Nephron (organoid): ENCODE measurements around the gene CYTH1.

Source experiments
- H3K27ac Mint-ChIP-seq, 3 experiments: 2 replicates each; pipeline ENCODE4 v1.8.0; 2020; ENCODE audit warnings: mixed read lengths in 3 of 3, mild to moderate bottlenecking in 2 of 3, moderate library complexity in 1 of 3
- H3K27me3 Mint-ChIP-seq: 2 replicates; pipeline ENCODE4 v1.8.0; 2021; ENCODE audit warnings: low read depth, mild to moderate bottlenecking, moderate library complexity, mixed read lengths
- H3K36me3 Mint-ChIP-seq: 2 replicates; pipeline ENCODE4 v1.8.0; 2020; ENCODE audit warnings: low read depth, mixed read lengths
- H3K4me1 Mint-ChIP-seq: 2 replicates; pipeline ENCODE4 v1.8.0; 2020; ENCODE audit warnings: mixed read lengths
- H3K4me3 Mint-ChIP-seq, 3 experiments: 2 replicates each; pipeline ENCODE4 v1.8.0; 2020; ENCODE audit warnings: mild to moderate bottlenecking in 3 of 3, mixed read lengths in 3 of 3, moderate library complexity in 2 of 3
- H3K9me3 Mint-ChIP-seq: 2 replicates; pipeline ENCODE4 v1.8.0; 2020; ENCODE audit warnings: mixed read lengths
- TF ChIP-seq, protein P1 (sequence below), 3 experiments: fragments of 200-600 bp; sonication (generic); IDR thresholded peaks; one replicate each; pipeline ENCODE4 v1.5.0; 2021; ENCODE audit warnings: antibody characterized with exemption in 3 of 3; ENCODE audit not compliant: unreplicated experiment in 3 of 3

The CYTH1 gene

DNA sequence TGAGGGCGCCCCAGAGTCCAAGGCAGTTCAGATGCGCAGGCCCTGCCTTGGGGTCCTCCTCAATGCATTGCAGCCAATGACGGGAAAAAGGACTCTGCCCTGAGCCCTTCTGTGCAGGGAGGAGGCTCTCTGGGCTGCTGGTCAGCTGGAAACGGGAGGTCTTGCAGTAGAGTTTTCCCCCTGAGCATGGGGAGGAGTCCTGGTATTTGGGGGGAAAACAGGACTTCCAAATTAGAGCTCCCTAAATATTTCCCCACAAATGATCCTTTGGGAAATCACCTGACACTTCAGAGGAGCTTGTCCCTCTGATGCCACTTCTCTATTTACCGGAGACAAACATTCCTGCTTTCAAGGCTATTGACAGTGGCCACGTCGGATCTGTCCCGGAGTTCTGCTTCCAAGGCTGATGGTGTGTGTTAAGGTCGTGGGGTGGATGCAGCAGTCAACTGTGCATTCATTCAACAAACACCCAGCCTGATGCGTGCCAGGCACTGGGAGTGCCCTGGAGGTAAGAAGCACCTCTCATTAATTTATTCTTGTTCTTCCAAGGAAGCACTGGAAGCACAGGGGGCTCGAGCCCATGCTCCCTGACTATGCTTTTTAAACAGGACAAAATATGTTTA lies 131.9 kb downstream of the CYTH1 start:
- no peak overlapping the region for H3K4me3 Mint-ChIP-seq
- no peaks in the 10 kb centered on the region for H3K4me1 Mint-ChIP-seq
- TF ChIP-seq, protein P1, sequence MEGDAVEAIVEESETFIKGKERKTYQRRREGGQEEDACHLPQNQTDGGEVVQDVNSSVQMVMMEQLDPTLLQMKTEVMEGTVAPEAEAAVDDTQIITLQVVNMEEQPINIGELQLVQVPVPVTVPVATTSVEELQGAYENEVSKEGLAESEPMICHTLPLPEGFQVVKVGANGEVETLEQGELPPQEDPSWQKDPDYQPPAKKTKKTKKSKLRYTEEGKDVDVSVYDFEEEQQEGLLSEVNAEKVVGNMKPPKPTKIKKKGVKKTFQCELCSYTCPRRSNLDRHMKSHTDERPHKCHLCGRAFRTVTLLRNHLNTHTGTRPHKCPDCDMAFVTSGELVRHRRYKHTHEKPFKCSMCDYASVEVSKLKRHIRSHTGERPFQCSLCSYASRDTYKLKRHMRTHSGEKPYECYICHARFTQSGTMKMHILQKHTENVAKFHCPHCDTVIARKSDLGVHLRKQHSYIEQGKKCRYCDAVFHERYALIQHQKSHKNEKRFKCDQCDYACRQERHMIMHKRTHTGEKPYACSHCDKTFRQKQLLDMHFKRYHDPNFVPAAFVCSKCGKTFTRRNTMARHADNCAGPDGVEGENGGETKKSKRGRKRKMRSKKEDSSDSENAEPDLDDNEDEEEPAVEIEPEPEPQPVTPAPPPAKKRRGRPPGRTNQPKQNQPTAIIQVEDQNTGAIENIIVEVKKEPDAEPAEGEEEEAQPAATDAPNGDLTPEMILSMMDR (IDR thresholded peaks at IDR 0.05; ENCODE audit: unreplicated experiment in 3 of 3) = no peak
- peaks cover 3% of the 10 kb centered on the region for H3K9me3 Mint-ChIP-seq
- H3K27me3 Mint-ChIP-seq = no peaks in the 10 kb centered on the region
- H3K27ac Mint-ChIP-seq = no peak overlapping the region
- no peaks in the 10 kb centered on the region for H3K36me3 Mint-ChIP-seq

DNA sequence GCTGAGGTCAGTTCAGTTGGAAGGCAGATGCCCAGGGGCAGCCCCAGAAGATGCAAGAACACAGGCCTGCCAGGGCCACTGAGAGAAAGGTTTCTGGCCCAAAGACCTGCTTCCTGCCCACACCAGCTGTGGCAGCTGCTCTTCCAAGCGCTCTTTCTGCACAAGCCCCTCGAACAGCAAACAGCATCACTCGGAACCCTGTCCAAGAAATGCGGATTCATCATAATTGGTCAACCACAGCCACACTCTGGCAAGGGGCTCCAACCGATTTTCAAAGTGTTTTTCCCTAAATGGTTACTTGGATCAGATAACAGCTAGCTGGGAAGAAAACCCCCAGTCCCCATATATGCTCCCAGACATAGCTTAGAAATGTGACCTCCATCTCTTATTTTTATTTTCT lies 133.8 kb downstream of the CYTH1 start:
- Mint-ChIP-seq H3K27ac (no peak overlapping the region), H3K36me3 (no peaks in the 10 kb centered on the region), H3K9me3 (peaks cover 3% of the 10 kb centered on the region), H3K4me1 (no peaks in the 10 kb centered on the region), H3K27me3 (no peaks in the 10 kb centered on the region), H3K4me3 (no peak overlapping the region)
- TF ChIP-seq, protein P1 (IDR thresholded peaks at IDR 0.05; ENCODE audit: unreplicated experiment in 3 of 3) = no peak

DNA sequence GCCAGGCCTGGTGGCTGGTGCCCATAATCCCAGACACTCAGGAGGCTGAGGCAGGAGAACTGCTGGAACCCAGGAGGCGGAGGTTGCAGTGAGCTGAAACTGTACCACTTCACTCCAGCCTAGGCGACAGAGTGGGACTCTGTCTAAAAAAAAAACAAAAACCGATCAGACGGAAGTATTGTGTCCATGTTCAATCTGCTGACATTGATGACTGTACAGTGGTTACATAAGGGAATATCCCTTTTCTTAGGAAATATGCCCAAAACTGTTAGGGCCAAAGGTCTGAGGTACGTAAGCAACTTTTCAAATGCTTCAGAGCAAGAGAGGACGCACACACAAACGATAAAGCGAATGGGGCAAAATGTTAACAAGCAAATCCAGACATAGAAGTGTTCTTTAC lies 135.0 kb downstream of the CYTH1 start:
- Mint-ChIP-seq H3K4me1 (no peaks in the 10 kb centered on the region), H3K27ac (no peak overlapping the region)
- TF ChIP-seq, protein P1 (IDR thresholded peaks at IDR 0.05; ENCODE audit: unreplicated experiment in 3 of 3) = no peak

DNA sequence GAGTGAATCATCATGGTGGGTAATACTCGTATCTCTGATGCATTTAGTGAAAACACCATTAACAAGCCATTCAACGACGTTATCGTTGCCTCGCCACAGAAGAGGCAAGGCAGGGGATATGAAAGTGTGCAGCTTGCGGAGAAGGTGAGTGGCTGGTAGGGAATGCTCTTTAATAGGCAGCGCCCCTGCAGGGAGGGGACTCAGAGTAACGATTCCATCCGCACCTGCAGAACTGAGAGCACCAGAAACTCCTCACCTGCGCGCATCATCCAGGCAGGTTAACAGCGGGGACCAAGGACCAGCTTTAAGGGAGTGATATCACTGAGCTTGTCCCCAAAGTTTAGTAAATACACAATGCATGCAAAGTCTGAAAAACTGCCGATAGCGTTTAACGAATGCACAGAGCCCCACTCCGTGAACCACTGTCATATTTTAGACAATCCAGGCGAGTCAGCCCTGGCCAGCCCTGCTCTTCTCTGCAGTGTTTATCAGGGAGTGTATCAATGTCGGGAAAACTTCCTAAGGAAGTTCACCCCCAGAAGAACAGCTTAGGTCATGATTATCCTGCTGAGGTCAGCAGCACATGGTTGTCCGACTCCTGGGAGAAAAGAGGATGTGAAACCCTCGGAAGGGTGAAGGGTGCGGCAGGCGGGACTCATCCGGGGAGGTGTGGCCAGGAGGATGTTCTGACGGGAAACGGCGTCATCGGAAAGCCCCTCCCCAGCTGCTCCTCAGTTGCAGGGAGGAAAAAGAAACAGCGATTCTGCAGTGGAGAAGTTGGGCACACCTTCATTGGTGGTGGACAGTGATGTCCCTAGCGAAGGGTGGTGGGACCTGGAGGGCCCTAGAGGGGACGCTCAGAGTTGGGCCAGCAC lies 136.4 kb downstream of the CYTH1 start:
- H3K4me3 Mint-ChIP-seq = no peak overlapping the region
- no peaks in the 10 kb centered on the region for H3K36me3 Mint-ChIP-seq
- TF ChIP-seq, protein P1 (IDR thresholded peaks at IDR 0.05; ENCODE audit: unreplicated experiment in 3 of 3) = no peak
- H3K9me3 Mint-ChIP-seq = peaks cover 3% of the 10 kb centered on the region
- H3K4me1 Mint-ChIP-seq = no peaks in the 10 kb centered on the region
- peaks cover 3% of the 10 kb centered on the region for H3K27me3 Mint-ChIP-seq
- H3K27ac Mint-ChIP-seq = no peak overlapping the region

More for the DNA sequence above, 135.0 kb downstream of the CYTH1 start:
- Mint-ChIP-seq H3K4me3 (no peak overlapping the region), H3K9me3 (peaks cover 3% of the 10 kb centered on the region), H3K27me3 (peaks cover 3% of the 10 kb centered on the region), H3K36me3 (no peaks in the 10 kb centered on the region)

DNA sequence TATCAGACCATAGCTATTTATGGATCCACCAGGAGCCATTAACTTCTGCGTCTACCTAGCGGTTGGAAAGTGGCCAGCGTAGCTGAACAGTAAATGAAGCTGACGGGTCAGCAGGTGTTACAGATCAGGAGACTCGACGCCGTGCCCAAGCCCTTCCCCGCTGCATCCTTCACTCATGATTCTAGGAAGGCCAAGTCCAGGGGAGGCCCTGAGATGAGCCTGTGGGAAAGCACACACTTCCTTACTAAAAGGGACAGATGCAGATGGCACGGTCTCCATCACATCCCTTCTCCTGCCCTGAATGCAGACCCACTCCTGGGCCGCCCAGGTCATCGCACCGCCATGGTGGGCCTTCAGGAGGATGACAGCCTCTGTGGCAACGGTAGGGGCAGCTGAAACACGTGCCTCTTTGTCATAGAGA lies 137.1 kb downstream of the CYTH1 start:
- H3K9me3 Mint-ChIP-seq = peaks cover 3% of the 10 kb centered on the region
- TF ChIP-seq, protein P1 (IDR thresholded peaks at IDR 0.05; ENCODE audit: unreplicated experiment in 3 of 3) = no peak
- no peak overlapping the region for H3K27ac Mint-ChIP-seq
- H3K36me3 Mint-ChIP-seq = no peaks in the 10 kb centered on the region
- no peak overlapping the region for H3K4me3 Mint-ChIP-seq
- H3K4me1 Mint-ChIP-seq = no peaks in the 10 kb centered on the region
- H3K27me3 Mint-ChIP-seq = peaks cover 3% of the 10 kb centered on the region
